ENCODE results near the gene IQGAP2.

The IQGAP2 gene

DNA sequence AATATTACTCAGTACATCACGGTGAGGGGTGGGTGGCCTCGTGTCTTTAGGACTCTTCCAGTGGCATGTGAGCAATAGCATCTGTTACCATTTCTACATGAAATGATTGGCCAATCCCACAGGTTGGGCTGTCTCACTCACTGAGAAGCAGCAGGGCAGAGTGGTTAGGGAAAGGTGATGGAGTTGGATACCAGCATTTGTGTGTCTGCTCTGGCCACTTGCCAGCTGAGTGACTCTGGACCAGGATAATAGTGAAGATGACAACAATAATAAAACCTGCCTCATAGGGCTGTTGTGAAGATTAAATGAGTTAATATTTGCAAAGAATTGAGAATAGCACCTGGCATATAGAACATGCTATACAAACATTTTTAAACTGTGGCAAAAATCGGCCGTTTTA, 42.0 kb downstream of the IQGAP2 start:
- H3K27ac ChIP-seq (ENCODE audit: extremely low read depth, low read depth, low read length), result no peak overlapping the region
- no peaks in the 10 kb centered on the region for H3K4me1 ChIP-seq (ENCODE audit: control insufficient read depth, insufficient read depth, low read length)

GRCh38 chr5:76445830-76446229, 42.7 kb downstream of the IQGAP2 start:
- no peak overlapping the region for H3K4me3 ChIP-seq (ENCODE audit: low read depth, low read length)
- H3K9me3 ChIP-seq (ENCODE audit: control insufficient read depth, insufficient read depth, low read depth, low read length), result no peaks in the 10 kb centered on the region
- H3K4me1 ChIP-seq (ENCODE audit: control insufficient read depth, insufficient read depth, low read length), result no peaks in the 10 kb centered on the region
- no peak overlapping the region for H3K27ac ChIP-seq (ENCODE audit: extremely low read depth, low read depth, low read length)
- POLR2A ChIA-PET, result no interaction called here
- CTCF ChIA-PET, result no interaction called here
- H3K36me3 ChIP-seq (ENCODE audit: control insufficient read depth in 2 of 2, insufficient read depth in 1 of 2, low read length in 2 of 2), result no peaks in the 10 kb centered on the region
- no peak for TF ChIP-seq ZNF394 (tag by site-specific recombination; IDR thresholded peaks at IDR 0.05; ENCODE audit: borderline replicate concordance)
- TF ChIP-seq ZNF600 (tag by site-specific recombination; IDR thresholded peaks at IDR 0.05), result no peak
- TF ChIP-seq, protein P1, sequence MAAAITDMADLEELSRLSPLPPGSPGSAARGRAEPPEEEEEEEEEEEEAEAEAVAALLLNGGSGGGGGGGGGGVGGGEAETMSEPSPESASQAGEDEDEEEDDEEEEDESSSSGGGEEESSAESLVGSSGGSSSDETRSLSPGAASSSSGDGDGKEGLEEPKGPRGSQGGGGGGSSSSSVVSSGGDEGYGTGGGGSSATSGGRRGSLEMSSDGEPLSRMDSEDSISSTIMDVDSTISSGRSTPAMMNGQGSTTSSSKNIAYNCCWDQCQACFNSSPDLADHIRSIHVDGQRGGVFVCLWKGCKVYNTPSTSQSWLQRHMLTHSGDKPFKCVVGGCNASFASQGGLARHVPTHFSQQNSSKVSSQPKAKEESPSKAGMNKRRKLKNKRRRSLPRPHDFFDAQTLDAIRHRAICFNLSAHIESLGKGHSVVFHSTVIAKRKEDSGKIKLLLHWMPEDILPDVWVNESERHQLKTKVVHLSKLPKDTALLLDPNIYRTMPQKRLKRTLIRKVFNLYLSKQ (tag by site-specific recombination; IDR thresholded peaks at IDR 0.05; ENCODE audit: borderline replicate concordance), result no peak
- no peak for TF ChIP-seq ZNF146 (tag by site-specific recombination; IDR thresholded peaks at IDR 0.05)
- no peak for TF ChIP-seq SCRT1 (tag by site-specific recombination; IDR thresholded peaks at IDR 0.05; ENCODE audit: borderline replicate concordance)

More for the DNA sequence above, 42.0 kb downstream of the IQGAP2 start:
- ChIA-PET CTCF (no interaction called here), POLR2A (no interaction called here)
- Histone ChIP-seq H3K4me3 (ENCODE audit: low read depth, low read length) (no peak overlapping the region), H3K36me3 (ENCODE audit: control insufficient read depth in 2 of 2, insufficient read depth in 1 of 2, low read length in 2 of 2) (no peaks in the 10 kb centered on the region), H3K9me3 (ENCODE audit: control insufficient read depth, insufficient read depth, low read depth, low read length) (no peaks in the 10 kb centered on the region)
- TF ChIP-seq ATF2 (tag by site-specific recombination; IDR thresholded peaks at IDR 0.05; ENCODE audit: low read depth), result no peak
- 0 out of 2 replicates have a peak, but pooled peaks have one; percentile 27 for TF ChIP-seq ZNF449 (tag by site-specific recombination; IDR thresholded peaks at IDR 0.05)

DNA sequence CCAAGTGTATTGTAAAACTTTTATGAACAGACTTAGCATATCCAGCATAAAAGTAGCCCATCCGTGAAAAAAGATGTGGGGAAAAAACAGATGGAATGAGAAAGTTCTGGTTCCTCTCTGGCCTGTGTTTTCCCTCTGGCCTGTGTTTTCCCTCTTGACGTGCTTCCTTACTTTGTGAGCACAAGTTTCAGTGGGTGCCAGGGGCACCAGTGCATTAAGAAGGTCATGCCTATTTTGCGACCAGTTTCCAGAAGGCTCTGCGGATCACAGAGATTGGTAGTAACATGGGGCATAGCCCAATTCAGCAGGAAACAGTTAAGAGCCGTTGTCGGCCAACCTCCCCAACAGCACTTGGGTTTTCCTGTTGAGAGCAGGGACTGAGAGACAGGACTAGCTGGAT, 43.7 kb downstream of the IQGAP2 start:
- Histone ChIP-seq H3K4me1 (ENCODE audit: control insufficient read depth, insufficient read depth, low read length) (no peaks in the 10 kb centered on the region), H3K9me3 (ENCODE audit: control insufficient read depth, insufficient read depth, low read depth, low read length) (no peaks in the 10 kb centered on the region), H3K27ac (ENCODE audit: extremely low read depth, low read depth, low read length) (no peak overlapping the region), H3K36me3 (ENCODE audit: control insufficient read depth in 2 of 2, insufficient read depth in 1 of 2, low read length in 2 of 2) (no peaks in the 10 kb centered on the region), H3K4me3 (ENCODE audit: low read depth, low read length) (no peak overlapping the region)
- POLR2A ChIA-PET, result no interaction called here
- TF ChIP-seq ZBTB7A (tag by site-specific recombination; IDR thresholded peaks at IDR 0.05; ENCODE audit: low read depth) (no peak), ZNF585B (tag by site-specific recombination; IDR thresholded peaks at IDR 0.05) (no peak), MZF1 (tag by site-specific recombination; IDR thresholded peaks at IDR 0.05; ENCODE audit: borderline replicate concordance) (no peak)
- TF ChIP-seq, protein P2, sequence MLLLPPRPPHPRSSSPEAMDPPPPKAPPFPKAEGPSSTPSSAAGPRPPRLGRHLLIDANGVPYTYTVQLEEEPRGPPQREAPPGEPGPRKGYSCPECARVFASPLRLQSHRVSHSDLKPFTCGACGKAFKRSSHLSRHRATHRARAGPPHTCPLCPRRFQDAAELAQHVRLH (tag by site-specific recombination; IDR thresholded peaks at IDR 0.05), result no peak
- TF ChIP-seq, protein P3, sequence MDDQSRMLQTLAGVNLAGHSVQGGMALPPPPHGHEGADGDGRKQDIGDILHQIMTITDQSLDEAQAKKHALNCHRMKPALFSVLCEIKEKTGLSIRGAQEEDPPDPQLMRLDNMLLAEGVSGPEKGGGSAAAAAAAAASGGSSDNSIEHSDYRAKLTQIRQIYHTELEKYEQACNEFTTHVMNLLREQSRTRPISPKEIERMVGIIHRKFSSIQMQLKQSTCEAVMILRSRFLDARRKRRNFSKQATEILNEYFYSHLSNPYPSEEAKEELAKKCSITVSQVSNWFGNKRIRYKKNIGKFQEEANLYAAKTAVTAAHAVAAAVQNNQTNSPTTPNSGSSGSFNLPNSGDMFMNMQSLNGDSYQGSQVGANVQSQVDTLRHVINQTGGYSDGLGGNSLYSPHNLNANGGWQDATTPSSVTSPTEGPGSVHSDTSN (CRISPR knock-in tag; IDR thresholded peaks at IDR 0.05), result no peak
- TF ChIP-seq, protein P4, sequence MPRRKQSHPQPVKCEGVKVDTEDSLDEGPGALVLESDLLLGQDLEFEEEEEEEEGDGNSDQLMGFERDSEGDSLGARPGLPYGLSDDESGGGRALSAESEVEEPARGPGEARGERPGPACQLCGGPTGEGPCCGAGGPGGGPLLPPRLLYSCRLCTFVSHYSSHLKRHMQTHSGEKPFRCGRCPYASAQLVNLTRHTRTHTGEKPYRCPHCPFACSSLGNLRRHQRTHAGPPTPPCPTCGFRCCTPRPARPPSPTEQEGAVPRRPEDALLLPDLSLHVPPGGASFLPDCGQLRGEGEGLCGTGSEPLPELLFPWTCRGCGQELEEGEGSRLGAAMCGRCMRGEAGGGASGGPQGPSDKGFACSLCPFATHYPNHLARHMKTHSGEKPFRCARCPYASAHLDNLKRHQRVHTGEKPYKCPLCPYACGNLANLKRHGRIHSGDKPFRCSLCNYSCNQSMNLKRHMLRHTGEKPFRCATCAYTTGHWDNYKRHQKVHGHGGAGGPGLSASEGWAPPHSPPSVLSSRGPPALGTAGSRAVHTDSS (tag by site-specific recombination; IDR thresholded peaks at IDR 0.05), result no peak
- CTCF ChIA-PET, result no interaction called here

Data from HEK293 (cell line).